Stimulated activated CD8-positive, alpha-beta memory T cell treated with anti-CD3 and anti-CD28 coated beads, Interleukin-4, amount 100 ng/mL, for 48 hours (primary cell): ENCODE results near the gene SERPINE1.

Experiments used
- DNase-seq: peaks from one replicate; pipeline ENCODE4 v3.0.0-alpha.2; 2020

The SERPINE1 gene

GRCh38 chr7:101159696-101160674 lies 33.1 kb downstream of the SERPINE1 start:
- no peak for DNase-seq

GRCh38 chr7:101160910-101161309 lies 34.0 kb downstream of the SERPINE1 start:
- DNase-seq, result no peak

- DNase-seq, result no peak
These were observed 35.0 kb downstream of the SERPINE1 start for GRCh38 chr7:101161692-101162471.

GRCh38 chr7:101162551-101163278 lies 35.8 kb downstream of the SERPINE1 start:
- DNase-seq, result peak; percentile 40

GRCh38 chr7:101163279-101164070 lies 36.6 kb downstream of the SERPINE1 start:
- DNase-seq, result peak; percentile 29

- DNase-seq, result no peak
These were observed 37.4 kb downstream of the SERPINE1 start for GRCh38 chr7:101164071-101164840.

GRCh38 chr7:101165075-101165957 lies 38.4 kb downstream of the SERPINE1 start, which contains the start of gene VGF:
TSS of gene VGF (minus strand) at chr7:101165569. CDS start at chr7:101164843, 726 bp downstream.
- DNase-seq, result peak; percentile 97

- DNase-seq, result no peak
These were observed 39.2 kb downstream of the SERPINE1 start for GRCh38 chr7:101165958-101166647.

- no peak for DNase-seq
These were observed 39.7 kb downstream of the SERPINE1 start for GRCh38 chr7:101166648-101166908.

GRCh38 chr7:101166909-101167644 lies 40.2 kb downstream of the SERPINE1 start:
- DNase-seq, result no peak

GRCh38 chr7:101167645-101168411 lies 40.9 kb downstream of the SERPINE1 start:
- peak; percentile 25 for DNase-seq

GRCh38 chr7:101168412-101169049 lies 41.6 kb downstream of the SERPINE1 start:
- DNase-seq, result peak; percentile 42

- peak; percentile 28 for DNase-seq
These were observed 42.4 kb downstream of the SERPINE1 start for GRCh38 chr7:101169110-101169837.

GRCh38 chr7:101169838-101170551 lies 43.1 kb downstream of the SERPINE1 start:
- peak; percentile 94 for DNase-seq

- DNase-seq, result peak; percentile 26
These were observed 43.9 kb downstream of the SERPINE1 start for GRCh38 chr7:101170617-101171441.
